M059J (cell line): ENCODE data around the gene SBF2. TPM values are rescaled to one million over a fixed set of nuclear protein-coding genes. Genes with fewer than 3 reads are reported as not detected.
"Not testable (repeated sequence)": the region's sequence is repeated elsewhere in the genome, so short reads cannot be mapped to it uniquely, and the experiment has no call there.

Source experiments
- DNase-seq: peaks from one replicate; pipeline ENCODE4 v3.0.0-alpha.2; 2012; ENCODE audit warnings: low read depth
- total RNA-seq: library from RNA; depleted of rRNA; stranded (reverse); fragments of >200 nt; shearing (Covaris generic); gene quantifications from 2 replicates; pipeline ENCODE4 v1.2.3, GENCODE V29; 2014

SBF2 gene
- total RNA-seq, 1 experiment from 2014 or later, result 30.5 TPM

DNA sequence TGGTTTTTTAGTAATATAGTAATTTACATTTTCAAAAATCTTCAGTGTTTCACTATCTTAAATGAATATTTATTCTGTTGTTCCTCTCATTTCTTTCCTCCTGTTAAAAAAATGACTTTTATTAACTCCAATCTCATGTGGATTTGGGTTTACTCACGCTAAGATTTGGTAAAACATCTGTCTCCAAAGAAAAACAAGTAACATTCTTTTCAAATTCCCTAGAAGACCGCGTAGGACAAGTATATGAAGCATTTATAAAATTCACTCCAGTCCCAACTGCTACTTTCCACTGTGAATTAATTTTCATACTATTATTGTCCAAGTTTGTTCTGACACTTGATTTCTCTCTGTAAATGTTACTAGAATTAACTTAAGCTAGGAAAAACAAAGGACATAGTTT is 26.2 kb downstream of the SBF2 start:
- DNase-seq, result no peak

DNA sequence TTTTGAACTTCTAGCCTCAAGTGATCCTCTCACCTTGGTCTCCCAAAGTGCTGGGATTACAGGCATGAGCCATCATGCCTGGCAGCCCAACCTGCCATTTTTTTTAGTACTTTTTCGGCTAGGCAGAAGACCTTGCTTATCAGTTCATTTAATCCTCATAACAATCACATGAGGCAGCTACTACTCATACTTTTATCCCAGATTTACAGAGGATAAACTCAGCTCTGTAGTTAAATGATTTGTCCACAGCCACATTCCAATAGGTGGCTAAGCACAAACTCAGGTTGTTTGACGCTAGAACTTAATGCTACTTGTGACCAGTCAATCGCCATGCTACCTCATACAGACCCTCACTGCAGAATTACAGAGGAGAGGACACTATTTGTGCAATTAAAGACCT is 28.1 kb downstream of the SBF2 start:
- DNase-seq, result peak; percentile 48

GRCh38 chr11:10264716-10265115 is 29.3 kb downstream of the SBF2 start:
- not testable (repeated sequence) for DNase-seq

GRCh38 chr11:10263929-10264328 is 30.1 kb downstream of the SBF2 start:
- peak; percentile 64 for DNase-seq

GRCh38 chr11:10261821-10262220 is 32.2 kb downstream of the SBF2 start:
- no peak for DNase-seq

GRCh38 chr11:10257478-10257877 is 36.5 kb downstream of the SBF2 start:
- DNase-seq, result no peak

DNA sequence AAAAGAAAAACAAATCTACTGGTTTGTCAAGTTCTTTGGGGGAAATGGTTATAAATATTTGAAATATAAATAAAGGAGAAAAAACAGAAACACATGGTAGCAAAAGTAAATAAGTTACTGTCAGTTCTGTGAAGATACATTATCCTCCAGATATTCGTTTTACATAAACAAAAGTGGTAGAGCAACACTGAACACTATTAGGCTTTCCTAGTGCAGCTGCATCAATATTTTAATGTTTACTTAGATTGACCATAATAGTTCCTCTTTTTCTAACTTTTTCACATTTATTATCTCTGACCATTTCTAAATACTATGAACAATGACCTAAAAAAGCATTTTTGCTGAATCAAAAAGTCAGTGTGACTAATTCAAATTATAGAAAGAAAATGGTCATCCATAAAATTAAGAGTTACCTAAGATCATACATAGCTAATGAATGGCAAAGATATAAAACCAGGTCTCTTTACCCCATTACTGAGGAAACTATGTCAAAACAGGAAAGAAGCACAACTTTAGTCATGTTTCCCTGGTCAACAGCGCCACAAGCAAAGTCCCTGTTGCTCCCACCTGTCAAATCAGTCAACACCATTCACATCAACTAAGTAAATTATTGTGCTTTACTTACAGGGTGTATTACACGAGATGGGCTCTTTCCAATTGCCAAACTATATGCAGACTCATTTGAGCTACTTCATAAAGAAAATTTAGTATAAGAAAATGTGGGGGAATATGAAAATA is 38.5 kb downstream of the SBF2 start:
- DNase-seq, result no peak

DNA sequence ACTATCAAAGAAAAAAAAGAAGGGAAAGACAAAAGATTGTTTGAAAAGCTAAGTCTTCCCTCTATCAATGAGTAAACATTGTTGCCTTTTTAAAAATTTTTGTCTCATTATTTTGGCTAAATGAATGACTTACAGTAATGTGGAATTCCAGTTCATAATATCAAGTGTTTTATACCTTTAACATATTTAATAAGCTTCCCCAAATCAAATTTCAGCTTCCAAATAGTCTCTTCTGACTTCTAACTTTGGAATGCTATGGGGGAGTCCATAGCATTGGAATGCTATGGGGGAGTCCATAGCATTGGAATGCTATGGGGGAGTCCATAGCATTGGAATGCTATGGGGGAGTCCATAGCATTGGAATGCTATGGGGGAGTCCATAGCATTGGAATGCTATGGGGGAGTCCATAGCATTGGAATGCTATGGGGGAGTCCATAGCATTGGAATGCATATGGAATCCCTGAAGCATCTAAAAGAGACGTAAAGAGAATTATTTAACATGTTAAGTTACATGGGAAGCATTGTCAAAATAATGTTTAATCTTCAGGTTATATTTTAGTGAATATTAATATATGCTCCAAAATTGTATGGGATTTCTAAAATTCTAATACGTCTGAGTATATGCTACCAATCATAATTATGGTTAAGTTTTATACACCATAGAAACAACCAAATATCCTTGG is 44.4 kb downstream of the SBF2 start:
- DNase-seq, result not testable (repeated sequence)

DNA sequence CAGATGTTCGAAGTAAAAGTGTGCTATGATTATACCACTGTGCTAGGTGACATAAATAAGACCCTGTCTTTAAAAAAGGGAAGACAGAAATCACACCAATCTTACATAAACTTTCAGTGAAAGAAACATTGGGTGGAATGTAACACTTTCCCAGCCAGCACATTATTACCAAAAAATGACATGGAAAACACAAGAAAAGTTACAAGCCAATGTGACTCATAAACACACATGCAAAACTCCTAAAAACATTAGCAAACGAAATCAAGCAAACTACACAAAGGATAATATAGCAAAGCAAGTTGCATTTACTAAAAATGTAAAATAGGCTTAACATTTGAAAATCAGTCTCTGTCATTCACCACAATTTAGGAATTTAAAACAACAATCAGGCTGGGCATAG is 47.0 kb downstream of the SBF2 start:
- DNase-seq, result no peak

DNA sequence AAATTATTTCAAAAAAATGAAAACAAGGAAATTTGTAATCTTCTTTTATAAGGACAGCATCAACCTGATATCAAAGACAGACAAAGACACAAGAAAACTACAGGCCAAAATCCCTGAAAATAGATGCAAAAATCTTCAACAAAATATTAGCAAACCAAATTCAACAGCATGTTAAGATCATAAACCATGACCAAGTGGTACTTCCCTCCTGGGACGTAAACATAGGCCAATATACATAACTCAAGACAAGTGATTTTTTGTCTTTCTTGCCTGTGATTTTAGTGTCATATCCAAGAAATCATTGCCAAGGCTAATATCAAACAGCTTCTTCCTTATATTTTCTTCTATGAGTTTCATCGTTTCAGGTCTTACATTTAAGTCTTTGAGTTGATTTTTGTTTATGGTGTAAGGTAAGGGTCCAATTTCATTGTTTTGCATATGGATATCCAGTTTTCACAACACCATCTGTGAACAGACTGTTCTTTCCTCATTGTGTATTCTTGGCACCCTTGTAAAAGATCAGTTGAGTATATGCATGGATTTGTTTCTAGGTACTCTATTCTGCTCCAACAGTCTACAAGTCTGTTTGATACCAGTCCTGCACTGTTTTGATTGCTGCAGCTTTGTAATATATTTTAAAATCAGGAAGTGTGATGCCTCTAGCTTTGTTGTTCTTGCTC is 50.0 kb downstream of the SBF2 start:
- no peak for DNase-seq

- DNase-seq, result peak; percentile 35
These were observed 57.2 kb downstream of the SBF2 start for GRCh38 chr11:10236840-10237239.

GRCh38 chr11:10233581-10233980 is 60.4 kb downstream of the SBF2 start:
- peak; percentile 93 for DNase-seq

DNA sequence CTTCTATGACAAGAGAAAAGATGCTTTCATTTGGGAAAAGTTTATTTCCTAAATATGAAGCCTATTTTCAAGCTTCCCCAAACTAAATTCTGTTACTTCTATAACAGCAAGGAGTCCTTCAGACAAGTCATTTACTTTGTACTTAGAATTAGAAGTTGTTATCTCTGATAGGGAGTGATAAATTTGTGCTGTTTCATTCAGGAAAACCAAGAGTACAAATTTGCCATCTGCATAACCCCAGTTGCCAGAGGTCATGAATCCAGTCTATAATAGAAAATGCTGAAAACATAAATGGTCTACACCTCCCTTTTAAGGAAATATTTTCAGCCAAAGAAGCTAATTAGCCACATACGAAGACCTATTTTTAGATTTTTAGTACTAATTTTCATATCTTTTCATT is 61.3 kb downstream of the SBF2 start:
- DNase-seq, result no peak

DNA sequence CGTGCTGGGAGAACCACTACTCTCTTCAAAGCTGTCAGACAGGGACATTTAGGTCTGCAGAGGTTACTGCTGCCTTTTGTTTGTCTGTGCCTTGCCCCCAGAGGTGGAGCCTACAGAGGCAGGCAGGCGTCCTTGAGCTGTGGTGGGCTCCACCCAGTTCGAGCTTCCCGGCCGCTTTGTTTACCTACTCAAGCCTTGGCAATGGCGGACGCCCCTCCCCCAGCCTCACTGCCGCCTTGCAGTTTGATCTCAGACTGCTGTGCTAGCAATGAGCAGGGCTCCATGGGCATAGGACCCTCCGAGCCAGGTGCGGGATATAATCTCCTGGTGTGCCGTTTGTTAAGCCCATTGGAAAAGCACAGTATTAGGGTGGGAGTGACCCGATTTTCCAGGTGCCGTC is 62.2 kb downstream of the SBF2 start:
- DNase-seq, result not testable (repeated sequence)

DNA sequence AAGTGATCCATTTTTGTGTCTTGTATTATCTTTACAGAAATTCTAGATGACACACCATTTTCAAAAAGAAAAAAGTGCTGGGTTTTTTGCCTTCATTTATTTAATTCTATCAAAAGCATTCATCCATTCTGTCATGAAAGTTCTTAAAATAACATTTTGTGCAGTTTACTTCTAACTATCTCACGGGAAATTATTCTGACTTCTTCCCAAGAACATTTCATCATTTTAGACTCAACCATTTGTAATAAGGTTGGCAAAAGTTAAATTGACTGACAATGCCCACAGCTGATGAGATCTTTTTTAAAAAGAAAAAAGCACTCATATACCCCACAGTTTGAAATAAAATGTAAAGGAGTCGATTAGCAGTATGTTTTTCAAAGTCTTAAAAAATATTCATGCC is 68.5 kb downstream of the SBF2 start:
- DNase-seq, result no peak

DNA sequence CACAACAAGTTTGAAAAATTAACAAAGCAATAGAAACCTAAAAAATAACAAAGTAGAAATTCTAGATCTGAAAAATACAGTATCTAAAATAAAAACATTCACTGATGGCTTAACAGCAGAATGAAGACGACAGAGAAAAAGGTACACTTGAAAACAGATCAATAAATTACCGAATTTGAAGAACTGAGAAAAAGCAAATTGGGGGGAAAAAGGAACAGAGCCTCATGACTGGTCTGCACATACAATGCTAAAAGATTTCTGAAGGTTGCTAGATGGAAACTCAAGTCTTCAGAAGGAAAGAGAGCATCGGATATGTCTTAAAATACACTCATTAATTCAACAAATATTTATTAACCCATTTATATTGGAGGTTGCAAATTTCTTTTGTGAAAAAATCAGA is 71.6 kb downstream of the SBF2 start:
- no peak for DNase-seq

- no peak for DNase-seq
These were observed 72.7 kb downstream of the SBF2 start for GRCh38 chr11:10221342-10221741.

DNA sequence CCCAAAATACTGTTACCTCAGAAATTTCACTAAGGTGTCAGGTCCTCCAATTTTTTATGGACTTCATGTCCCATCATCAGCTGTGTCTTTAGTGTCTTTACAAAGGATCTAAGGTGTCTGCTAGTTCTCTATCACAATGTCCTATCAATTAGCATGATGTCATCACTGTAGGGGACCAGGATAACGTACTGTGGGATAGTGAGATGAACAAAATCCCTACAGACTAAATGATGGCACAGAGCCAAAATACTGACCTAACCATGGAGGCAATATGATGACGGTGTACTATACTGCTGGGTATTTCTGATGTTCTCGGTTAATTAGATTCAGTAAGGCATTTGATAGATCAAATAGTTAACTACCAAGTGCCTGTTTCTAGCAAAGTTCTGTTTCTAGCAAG is 82.5 kb downstream of the SBF2 start:
- no peak for DNase-seq

DNA sequence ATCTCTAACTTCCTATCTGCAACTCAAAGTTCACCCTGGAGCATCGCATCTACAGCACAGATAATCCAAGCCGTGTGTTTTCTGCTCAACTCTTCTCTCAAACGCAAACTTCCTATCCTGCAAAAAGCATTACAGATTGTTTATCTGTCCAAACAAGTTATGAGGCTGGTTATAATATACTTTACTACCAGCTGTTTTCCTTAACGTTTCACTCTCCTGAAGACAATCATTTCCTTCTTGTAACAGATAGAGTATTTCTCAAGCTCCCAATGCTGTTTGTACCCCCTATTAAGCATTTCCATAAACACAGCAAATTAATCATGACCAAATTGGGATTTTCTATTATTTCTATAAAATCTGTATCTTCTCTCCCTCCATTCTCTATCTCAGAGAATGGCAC is 84.7 kb downstream of the SBF2 start:
- no peak for DNase-seq

GRCh38 chr11:10208131-10208575 is 85.9 kb downstream of the SBF2 start:
- DNase-seq, result peak; percentile 58

GRCh38 chr11:10205928-10206327 is 88.1 kb downstream of the SBF2 start:
- peak; percentile 53 for DNase-seq

- DNase-seq, result no peak
These were observed 90.0 kb downstream of the SBF2 start for GRCh38 chr11:10204021-10204420.

GRCh38 chr11:10201343-10201742 is 92.7 kb downstream of the SBF2 start:
- DNase-seq, result peak; percentile 7
